GM18526 (cell line): ENCODE data around the gene LMAN2.

Experiments used
- POLR2A ChIP-seq: IDR thresholded peaks from 3 replicates; pipeline ENCODE4 v1.6.1; 2011; ENCODE audit not compliant: insufficient read length; ENCODE audit errors: extremely low read depth

Gene LMAN2

DNA sequence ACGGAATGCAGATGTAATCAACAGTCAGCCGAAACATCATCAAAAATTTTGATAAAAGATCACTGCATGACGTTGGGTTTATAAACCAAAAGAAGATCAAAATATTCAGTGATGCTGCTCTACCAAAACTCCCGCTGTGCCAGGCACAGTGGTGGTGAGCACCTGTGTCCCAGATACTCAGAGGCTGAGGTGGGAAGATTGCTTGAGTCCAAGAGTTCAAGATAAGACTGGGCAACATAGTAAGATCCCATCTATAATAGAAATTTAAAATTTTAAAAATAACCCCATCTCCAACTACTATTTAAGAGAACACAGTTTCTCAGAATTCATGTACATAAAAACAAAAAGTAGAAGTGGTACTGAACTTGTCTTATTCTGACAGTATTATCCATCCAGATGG, 3.8 kb downstream of the LMAN2 start:
- TF ChIP-seq POLR2A, result no peak

DNA sequence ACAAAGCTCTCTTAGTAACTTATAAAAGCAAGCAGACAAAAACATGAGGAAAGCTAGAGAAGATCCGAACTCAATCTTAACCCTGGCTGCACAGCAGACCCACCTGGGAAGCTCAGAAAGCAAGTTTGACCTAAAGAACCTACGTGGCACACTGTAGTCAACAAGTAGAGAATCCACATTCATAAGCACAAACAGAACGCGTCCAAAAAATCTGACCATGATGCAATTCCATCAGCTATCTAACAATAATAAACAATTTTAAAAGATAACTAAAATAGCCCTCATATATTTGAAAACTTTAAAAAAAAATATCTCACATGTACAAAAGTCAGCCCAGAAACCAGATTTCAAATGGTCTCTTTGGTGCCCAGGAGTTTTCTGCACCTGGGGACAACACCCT, 4.6 kb downstream of the LMAN2 start:
- TF ChIP-seq POLR2A, result no peak

DNA sequence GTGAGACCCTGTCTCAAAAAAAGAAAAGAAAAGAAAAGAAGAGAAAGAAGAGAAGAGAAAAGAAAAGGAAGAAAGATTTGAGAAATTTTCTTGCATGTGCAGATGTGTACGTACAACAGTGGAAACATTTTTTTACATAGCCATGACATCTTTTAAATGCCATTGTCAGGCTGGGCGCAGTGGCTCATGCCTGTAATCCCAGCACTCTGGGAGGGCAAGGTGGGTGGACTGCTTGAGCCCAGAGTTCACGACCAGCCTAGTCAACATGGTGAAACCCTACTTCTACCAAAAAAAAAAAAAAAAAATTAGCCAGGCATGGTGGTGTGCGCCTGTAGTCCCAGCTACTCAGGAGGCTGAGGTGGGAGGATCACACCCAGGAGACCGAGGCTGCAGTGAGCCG, 6.6 kb downstream of the LMAN2 start:
- TF ChIP-seq POLR2A, result no peak

DNA sequence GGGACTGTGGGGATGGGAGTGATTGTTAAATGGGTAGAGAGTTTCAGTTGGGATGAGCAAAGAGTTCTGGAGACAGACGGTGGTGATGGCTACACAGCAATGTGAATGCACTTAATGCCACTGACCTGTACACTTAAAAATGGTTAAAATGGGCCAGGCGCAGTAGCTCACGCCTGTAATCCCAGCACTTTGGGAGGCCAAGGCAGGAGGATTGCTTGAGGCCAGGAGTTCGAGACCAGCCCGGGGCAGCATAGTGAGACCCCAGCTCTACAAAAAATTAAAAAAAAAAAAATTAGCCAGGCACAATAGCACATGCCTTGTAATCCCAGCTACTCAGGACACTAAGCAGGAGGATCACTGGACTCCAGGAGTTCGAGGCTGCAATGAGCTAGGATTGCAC, 7.7 kb downstream of the LMAN2 start:
- no peak for TF ChIP-seq POLR2A

DNA sequence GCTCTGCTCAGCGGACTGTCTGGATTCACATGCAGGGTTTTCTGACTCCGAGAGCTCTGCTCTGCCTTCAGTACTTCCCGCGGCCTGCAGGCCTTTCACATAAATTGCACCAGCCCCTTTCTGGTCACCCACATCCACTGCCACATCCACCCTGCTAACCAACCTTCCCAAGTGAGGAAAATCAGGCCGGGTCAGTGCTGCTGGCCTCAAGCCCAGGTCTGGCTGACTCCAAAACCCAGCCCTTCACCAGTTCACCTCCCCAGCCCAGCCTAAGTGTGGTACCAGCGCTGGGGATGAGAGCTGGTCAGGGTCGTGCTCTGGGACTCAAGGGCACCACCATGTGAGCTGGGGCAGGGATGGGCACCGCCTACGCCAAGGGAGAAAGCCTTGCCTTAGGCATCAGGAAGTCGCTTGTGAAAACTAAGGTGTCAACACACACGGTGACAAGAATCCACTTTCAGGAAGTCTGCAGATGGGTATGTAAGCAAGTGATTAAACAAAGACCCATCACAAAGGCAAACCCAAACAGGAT, 12.3 kb downstream of the LMAN2 start:
- TF ChIP-seq POLR2A, result no peak

DNA sequence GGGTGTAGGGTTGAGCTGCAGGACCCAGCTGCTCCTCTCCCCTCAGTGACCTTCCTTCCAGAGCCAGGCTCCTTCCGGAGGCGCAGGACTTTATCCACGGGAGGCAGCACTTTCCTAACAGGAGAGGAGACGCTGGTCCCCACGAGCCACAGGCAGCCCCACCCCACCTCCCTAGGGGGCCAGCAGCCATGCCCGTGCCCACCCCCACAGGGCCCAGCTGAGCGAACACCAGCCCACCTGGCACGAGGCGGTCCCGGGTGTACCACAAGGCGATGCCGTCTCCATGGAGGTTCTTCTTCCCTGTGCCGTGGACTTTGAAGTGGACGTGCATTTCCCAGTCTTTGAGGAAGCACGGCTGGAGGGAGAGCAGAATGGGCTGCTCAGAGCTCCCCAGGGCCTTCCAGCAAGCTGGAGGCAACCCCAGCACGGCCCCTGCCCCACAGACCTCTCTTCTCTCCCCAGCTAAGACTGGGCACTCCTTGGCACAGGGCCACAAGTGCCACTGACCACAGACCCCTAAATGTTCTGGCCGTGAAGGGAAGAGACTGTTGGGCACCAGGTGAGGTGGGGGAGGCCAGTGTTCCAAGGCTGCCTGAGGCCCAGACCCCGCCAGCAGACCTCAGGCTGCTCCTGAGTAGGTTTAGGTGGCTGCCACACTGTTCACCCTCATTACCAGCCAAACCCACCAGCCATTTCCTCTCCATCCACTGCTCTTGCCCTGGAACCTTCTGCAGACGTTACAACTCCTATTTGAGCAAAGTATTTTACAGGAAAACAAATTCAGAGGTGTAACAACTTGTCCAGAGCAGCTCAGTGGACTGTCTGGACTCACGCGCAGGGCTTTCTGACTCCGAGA, 13.0 kb downstream of the LMAN2 start:
- TF ChIP-seq POLR2A, result no peak

DNA sequence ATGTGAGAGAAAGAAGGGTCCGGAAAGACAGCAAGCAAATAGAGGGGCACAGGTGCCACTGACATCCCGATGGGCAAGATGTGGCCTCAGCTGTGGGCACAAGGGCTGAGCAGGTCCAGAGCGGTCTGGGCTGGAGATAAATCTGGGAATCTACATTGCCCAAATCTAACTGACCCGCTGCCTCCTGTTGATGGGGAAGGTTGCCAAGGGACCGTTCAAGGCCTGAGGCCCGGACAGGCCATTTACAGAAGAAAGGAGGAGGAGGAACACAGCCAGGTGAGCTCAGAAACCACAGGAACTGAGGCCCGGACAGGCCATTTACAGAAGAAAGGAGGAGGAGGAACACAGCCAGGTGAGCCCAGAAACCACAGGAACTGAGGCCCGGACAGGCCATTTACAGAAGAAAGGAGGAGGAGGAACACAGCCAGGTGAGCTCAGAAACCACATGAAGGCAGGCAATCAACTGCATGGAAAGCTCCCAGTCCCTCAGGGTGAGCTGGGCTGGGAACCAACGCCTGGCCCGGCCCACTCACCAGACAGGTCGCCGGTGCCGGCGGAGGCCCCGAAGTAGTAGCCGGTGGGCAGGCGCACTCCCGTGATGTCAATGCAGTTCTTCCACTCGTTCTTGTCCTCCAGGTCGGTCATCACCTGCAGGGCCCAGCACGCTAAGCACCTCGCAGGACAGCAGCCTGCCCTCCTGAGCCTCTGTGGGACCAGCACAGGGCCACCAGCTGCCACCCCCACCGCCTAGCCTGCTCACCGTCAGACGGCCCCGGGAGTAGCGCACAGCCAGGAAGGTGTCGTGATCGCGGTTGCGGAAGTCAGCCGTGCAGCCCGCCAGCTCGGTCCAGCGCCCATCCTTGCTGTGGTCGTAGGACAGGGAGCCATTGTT, 14.6 kb downstream of the LMAN2 start:
- TF ChIP-seq POLR2A, result no peak

DNA sequence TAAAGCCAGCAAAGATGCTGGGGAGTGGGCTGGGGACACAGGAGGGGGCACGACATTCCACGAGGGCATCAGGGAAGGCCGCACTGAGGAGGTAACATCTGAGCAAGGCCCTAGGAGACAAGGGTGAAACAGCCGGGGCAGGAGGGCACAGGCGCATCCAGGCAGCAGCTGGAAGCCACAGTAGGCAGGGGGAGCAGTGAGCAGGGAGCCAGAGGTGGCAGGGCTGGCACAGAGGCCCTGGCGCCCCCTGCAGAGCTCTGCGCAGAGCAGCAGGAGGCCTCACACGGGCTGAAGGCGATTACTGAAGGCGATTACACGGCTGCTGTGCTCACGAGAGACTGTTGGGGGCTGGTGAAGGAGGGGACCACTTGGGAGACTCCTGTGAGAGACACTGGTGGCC, 15.4 kb downstream of the LMAN2 start:
- TF ChIP-seq POLR2A, result no peak

DNA sequence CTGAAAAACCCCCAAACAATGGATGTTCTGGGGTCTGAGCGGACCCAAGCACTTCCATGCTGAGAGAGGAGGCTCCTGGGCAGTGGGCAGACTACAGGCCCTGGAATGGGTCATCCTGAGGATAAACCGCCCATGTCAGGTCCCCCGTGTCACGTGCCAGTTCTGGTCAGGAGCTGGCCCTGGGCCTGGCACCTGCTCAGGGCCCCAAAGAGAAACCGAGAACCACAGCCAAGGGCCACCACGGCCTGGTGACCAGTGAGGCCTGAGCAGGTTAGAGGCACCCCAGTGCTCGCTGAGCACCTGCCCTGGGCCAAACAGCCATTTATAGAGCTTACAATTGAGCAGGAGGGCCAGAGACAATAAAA, 15.8 kb downstream of the LMAN2 start:
- TF ChIP-seq POLR2A, result no peak

DNA sequence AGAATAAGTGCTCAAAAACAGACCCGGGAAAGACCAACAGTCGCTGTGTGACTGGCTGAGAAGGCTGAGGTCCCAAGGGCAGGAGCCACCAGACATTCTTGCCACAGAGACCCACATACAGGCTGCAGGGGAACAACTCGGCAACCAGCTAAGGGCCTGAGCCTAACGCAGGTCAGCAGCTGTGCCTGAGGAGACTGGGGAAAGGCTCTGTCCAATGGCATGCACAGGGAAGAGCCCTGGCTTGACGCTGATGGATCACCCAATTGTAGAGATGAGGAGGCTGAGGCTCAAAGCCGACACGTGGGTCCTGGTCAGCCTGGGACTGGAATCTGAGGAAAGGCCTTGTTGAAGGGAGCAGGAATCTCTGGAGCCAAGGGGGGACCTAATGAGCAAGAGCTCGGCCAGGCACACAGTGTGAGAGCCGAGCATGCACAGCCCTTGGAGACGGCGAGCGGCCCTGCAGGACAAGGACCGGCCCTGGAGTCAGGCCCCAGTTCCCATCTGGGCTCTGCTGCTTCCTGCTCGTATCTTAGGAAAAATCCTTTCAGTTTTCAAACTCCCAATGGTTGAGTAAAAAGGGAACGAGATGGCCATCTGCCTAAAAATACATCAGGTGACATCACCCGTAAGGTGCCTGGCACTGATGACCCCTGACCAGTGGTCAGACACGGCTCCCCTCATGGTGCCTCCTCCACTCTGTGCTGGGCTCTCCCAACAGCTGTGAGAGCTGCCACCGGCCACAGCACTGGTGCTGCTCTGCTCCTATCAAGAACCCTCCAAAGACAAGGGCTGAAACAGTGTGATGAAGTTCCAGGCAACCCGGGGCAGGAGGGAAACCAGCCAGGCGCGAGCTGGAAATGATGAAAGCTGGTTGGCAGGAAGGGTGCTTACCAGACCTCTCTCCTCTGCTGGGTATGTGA, 16.4 kb downstream of the LMAN2 start:
- no peak for TF ChIP-seq POLR2A

DNA sequence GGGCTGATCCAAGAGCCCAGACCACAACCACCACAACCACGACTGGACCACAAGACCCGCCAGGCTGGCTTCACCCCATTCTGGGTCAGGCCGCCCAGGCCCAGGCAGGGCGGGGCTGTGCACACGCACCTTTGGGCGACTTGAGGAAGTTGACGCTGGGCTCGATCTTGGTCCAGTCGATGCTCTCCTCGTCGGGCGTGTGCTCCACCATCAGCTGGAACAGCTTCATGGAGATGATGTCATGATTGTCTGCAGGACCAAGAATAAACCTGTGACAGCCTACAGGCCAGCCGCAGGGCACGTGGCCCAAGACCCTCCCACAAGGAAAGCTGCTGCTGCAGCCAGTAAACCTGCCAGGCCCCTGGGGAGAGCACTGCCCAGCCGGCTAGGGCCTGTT, 17.3 kb downstream of the LMAN2 start:
- TF ChIP-seq POLR2A, result no peak

DNA sequence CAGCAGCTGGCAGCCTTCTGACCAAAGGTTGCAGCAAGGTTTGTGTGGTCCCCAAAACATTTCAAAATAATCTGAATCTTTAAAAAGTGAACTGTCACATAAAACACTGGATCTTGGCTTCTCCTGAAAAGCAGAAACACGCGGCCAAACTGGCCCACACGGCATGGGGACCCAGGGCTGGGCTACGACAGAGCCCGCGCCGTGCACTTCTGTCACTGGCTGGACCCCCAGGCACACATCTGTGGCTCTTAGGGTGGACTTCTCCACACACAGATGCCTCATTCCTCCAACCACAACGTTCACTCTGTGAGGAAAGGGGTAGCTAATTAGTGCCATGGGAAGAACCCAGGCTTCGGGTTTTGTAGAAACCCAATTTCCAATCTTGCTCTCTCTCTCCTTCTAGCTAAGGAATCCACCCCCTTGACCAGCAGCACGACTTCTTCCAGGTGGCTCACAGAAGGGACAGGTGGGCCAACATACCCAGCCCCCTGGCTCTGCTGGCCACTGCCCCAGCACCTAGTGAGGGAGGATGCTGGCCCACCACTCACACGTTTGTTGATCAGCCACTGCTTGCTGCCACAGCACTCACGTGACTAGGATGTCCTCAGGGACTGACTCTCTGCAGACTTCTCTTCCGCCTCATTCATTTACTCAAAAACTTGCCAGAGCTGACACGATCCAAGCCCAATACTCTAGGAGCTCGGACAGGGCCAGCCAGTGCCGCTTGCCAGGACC, 17.9 kb downstream of the LMAN2 start:
- no peak for TF ChIP-seq POLR2A

DNA sequence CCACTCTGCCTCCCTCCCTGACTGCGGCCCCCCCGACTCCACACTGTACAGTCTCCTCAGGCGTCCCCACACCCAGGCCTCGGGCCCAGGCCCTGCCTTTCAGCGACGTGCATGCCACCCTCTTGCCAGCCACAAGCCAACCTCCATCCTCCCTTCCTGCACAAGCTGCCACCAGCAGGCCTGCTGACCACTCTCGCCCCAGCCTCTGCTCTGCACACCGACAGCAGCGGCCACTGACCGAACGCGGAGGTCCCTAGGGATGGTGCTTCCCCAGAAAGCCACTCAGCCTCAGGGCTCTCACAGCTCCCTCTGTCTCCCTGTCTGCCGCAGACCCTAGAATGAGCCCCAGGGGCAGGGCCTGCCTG, 18.6 kb downstream of the LMAN2 start:
- TF ChIP-seq POLR2A, result no peak
